GM21447 (cell line): ENCODE measurements around the gene COG1.

Experiments used
- ATAC-seq: cut with Tn5 transposase; IDR thresholded peaks from one replicate; pipeline ENCODE4 v1.9.1; 2021; ENCODE audit not compliant: unreplicated experiment

The COG1 gene

DNA sequence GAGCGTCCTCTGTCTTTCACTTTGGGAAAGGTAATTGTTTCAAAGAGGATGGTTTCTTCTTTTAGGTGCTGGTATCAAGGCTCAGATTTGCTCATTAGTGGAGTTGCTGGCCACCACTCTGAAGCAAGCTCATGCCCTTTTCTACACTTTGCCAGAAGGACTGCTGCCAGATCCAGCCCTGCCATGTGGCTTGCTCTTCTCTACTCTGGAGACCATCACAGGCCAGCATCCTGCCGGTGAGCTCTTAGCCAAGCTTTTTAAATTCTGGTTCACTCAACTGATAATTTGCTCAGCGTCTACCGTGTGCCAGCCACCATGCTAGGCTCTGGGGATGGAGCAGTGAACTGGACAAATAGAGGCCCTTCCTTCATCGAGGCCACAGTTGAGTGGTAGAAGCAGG lies 4.3 kb downstream of the COG1 start:
- ATAC-seq: no peak

DNA sequence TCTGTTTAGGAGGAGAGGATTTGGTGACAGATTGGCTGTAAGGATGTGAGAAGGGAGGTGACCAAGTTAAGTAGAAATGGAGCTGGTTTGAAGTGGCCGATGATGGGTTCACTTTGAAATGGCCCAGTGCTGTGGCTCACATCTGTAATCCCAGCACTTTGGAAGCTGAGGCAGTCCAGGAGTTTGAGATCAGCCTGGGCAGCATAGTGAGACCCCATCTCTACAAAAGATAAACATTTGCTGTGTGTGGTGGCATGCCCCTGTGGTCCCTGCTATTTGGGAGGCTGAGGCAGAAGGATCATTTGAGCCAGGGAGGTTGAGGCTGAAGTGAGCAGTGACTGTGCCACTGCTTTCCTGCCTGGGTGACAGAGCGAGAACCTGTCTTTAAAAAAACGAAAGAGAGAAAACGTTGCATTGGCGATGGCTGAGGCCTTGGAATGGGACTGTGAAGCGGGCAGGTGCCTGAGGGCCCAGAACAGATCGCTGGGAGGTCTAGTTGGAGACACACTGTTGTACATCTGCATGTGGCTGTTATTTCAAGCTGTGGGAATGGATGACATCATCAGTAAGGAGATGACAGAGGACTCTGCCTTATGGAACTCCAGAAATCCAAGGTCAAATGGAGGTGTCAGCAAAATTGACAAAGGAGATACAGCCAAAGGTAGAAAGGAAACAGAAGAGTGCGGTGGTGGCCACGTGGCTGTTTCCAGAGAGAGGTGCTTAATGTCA lies 5.5 kb downstream of the COG1 start:
- no peak for ATAC-seq

- no peak for ATAC-seq
These were observed 6.0 kb downstream of the COG1 start for GRCh38 chr17:73198930-73199260.

DNA sequence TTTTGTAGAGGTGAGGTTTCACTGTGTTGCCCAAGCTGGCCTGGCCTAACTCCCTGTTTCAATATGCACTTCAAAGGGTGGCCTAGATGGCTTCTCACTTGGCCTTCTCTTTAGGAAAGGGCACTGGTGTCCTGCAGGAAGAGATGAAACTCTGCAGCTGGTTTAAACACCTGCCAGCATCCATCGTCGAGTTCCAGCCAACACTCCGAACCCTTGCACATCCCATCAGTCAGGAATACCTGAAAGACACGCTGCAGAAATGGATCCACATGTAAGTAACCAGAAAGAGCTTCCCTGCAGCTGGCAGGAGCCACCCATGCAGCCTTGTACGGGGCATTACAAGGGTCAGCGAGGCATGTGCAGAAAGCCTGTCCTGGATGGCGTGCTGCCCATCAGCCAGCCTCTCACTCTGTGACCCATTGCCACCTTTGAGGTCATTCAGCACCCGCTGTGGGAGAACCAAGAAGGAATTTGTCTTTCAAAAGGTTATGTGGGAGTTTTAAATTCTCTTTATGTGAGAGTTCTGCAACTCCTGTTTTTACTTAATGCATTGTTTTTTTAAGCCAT lies 7.0 kb downstream of the COG1 start:
- no peak for ATAC-seq

- ATAC-seq: no peak
These were observed 7.6 kb downstream of the COG1 start for GRCh38 chr17:73200476-73200875.

- no peak for ATAC-seq
These were observed 8.6 kb downstream of the COG1 start for GRCh38 chr17:73201215-73202069.

- no peak for ATAC-seq
These were observed 10.4 kb downstream of the COG1 start for GRCh38 chr17:73203135-73203787.

- no peak for ATAC-seq
These were observed 11.1 kb downstream of the COG1 start for GRCh38 chr17:73203788-73204479.

- ATAC-seq: no peak
These were observed 12.7 kb downstream of the COG1 start for GRCh38 chr17:73205459-73205961.

- no peak for ATAC-seq
These were observed 15.4 kb downstream of the COG1 start for GRCh38 chr17:73208139-73208827.

DNA sequence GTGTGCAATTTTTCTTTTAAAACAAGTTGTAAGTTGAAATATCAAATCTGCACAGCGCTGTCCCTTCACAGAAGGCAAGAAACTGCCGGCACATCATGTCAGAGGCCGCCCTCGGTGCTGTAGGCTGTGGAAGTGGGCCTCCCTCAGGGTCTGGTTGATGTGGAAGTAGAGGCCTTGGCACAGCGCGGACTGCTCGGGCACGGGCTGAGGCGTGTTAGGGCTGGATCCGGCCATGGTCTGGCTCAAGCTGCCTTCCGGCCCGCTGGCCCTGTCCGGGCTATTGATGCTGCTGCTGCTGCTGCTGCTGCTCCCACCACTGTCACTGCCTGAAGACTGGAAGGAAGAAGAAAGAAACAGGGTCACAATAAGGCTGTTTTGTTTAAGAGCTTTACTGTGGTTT lies 16.6 kb downstream of the COG1 start:
- no peak for ATAC-seq

- no peak for ATAC-seq
These were observed 17.3 kb downstream of the COG1 start for GRCh38 chr17:73210002-73210678.

- no peak for ATAC-seq
These were observed 18.9 kb downstream of the COG1 start for GRCh38 chr17:73211745-73212144.

- no peak for ATAC-seq
These were observed 21.2 kb downstream of the COG1 start for GRCh38 chr17:73214008-73214407.

- ATAC-seq: no peak
These were observed 22.0 kb downstream of the COG1 start for GRCh38 chr17:73214851-73215250.

DNA sequence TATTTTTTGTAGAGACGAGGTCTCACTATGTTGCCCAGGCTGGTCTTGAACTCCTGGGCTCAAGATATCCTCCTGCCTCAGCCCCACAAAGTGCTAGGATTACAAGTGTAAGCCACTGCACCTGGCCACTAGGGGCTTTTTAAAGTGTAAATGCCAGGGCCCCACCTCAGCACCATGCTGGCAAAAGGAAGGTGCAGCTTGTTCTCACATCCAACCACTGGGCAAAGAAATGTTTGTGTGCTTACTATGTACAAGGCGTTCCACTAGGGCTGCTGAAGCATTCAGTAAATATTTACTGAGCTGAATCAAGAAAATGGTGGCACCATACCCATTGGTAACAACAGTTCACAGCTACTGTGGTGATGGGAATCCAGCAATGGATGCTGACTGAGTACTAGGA lies 22.6 kb downstream of the COG1 start:
- ATAC-seq: no peak

GRCh38 chr17:73223626-73224230 lies 30.9 kb downstream of the COG1 start:
- ATAC-seq: no peak

GRCh38 chr17:73224237-73224636 lies 31.4 kb downstream of the COG1 start:
- no peak for ATAC-seq

DNA sequence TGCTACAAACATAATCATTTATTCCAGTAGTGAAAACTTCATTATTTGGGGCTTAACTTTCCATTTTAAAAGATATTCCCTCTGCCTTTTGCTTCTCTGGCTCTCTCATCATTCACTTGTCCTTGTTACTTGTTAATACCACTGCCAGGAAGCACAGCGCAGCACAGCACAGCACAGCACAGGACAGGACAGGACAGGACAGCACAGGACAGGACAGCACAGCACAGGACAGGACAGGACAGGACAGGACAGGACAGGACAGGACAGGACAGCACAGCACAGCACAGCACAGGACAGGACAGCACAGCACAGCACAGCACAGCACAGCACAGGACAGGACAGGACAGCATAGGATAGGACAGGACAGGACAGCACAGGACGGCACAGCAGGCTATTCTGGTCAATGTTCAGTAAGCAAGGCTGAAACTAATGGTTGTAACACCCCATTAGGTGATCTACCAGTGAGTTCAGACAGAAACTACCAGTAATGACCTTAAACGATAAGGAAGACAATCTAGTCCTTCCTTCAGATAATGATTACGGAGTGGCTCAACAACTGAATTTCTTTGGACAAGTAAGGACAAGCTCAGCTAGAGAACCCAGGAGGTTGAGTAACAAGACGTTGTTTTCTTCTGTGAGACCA lies 31.9 kb downstream of the COG1 start:
- ATAC-seq: no peak
